ENCODE results near the gene NCKAP5.
"Not testable (repeated sequence)": the region's sequence is repeated elsewhere in the genome, so short reads cannot be mapped to it uniquely, and the experiment has no call there.

NCKAP5 gene

GRCh38 chr2:133523406-133523805, 44.9 kb downstream of the NCKAP5 start:
- TF ChIP-seq CTCF (IDR thresholded peaks at IDR 0.05; ENCODE audit: borderline replicate concordance, control extremely low read depth, extremely low read depth, insufficient read depth, missing control alignments): no peak
- no peak for DNase-seq (ENCODE audit: low spot score)
- in situ Hi-C loops (cut with MboI; ENCODE audit: low sequenced_read_pairs, unreplicated experiment): no loop called here

- no peak for TF ChIP-seq CTCF (IDR thresholded peaks at IDR 0.05; ENCODE audit: borderline replicate concordance, control extremely low read depth, extremely low read depth, insufficient read depth, missing control alignments)
- in situ Hi-C loops (cut with MboI; ENCODE audit: low sequenced_read_pairs, unreplicated experiment): no loop called here
- no peak for DNase-seq (ENCODE audit: low spot score)
Observed at GRCh38 chr2:133522204-133522603, 46.1 kb downstream of the NCKAP5 start.

GRCh38 chr2:133521146-133521745, 47.0 kb downstream of the NCKAP5 start:
- TF ChIP-seq CTCF (IDR thresholded peaks at IDR 0.05; ENCODE audit: borderline replicate concordance, control extremely low read depth, extremely low read depth, insufficient read depth, missing control alignments): no peak
- in situ Hi-C loops (cut with MboI; ENCODE audit: low sequenced_read_pairs, unreplicated experiment): no loop called here

GRCh38 chr2:133519677-133520076, 48.6 kb downstream of the NCKAP5 start:
- in situ Hi-C loops (cut with MboI; ENCODE audit: low sequenced_read_pairs, unreplicated experiment); DNase-seq (ENCODE audit: low spot score): not testable (repeated sequence)

More at GRCh38 chr2:133521146-133521745, 47.0 kb downstream of the NCKAP5 start:
- no peak for DNase-seq (ENCODE audit: low spot score)

GRCh38 chr2:133518700-133519344, 49.4 kb downstream of the NCKAP5 start:
- in situ Hi-C loops (cut with MboI; ENCODE audit: low sequenced_read_pairs, unreplicated experiment): no loop called here
- DNase-seq (ENCODE audit: low spot score): no peak
- no peak for TF ChIP-seq CTCF (IDR thresholded peaks at IDR 0.05; ENCODE audit: borderline replicate concordance, control extremely low read depth, extremely low read depth, insufficient read depth, missing control alignments)

- DNase-seq (ENCODE audit: low spot score): no peak
- no peak for TF ChIP-seq CTCF (IDR thresholded peaks at IDR 0.05; ENCODE audit: borderline replicate concordance, control extremely low read depth, extremely low read depth, insufficient read depth, missing control alignments)
- in situ Hi-C loops (cut with MboI; ENCODE audit: low sequenced_read_pairs, unreplicated experiment): no loop called here
Observed at GRCh38 chr2:133517876-133518275, 50.4 kb downstream of the NCKAP5 start.

- in situ Hi-C loops (cut with MboI; ENCODE audit: low sequenced_read_pairs, unreplicated experiment): no loop called here
- DNase-seq (ENCODE audit: low spot score): no peak
- TF ChIP-seq CTCF (IDR thresholded peaks at IDR 0.05; ENCODE audit: borderline replicate concordance, control extremely low read depth, extremely low read depth, insufficient read depth, missing control alignments): no peak
Observed at GRCh38 chr2:133516405-133517026, 51.7 kb downstream of the NCKAP5 start.
